Activated CD8-positive, alpha-beta T cell treated with anti-CD3 and anti-CD28 coated beads for 36 hours (primary cell): ENCODE measurements around the gene FSD1. TPM values are rescaled to one million over a fixed set of nuclear protein-coding genes. Genes with fewer than 3 reads are reported as not detected.
"Not testable (repeated sequence)": the region's sequence is repeated elsewhere in the genome, so short reads cannot be mapped to it uniquely, and the experiment has no call there.

ENCODE experiments used
- ATAC-seq: fragments of 200-7000 bp; cut with Tn5 transposase; one replicate; pipeline ENCODE4 v1.10.0; 2021; ENCODE audit warnings: mild to moderate bottlenecking, moderate library complexity
- CTCF ChIA-PET: fragments of 350-600 bp; sonication (Branson Sonifier 250); formaldehyde crosslinking; loops from one replicate; lab custom pipeline; 2021; ENCODE audit warnings: antibody characterized with exemption; lab: Charles Lee
- POLR2A ChIA-PET: fragments of 350-600 bp; sonication (Branson Sonifier 250); formaldehyde crosslinking; loops from one replicate; lab custom pipeline; 2021; ENCODE audit warnings: antibody characterized with exemption; lab: Charles Lee
- DNase-seq: peaks from one replicate; pipeline ENCODE4 v3.0.0-alpha.2; 2020
- H3K27ac Mint-ChIP-seq: one replicate; pipeline ENCODE4 v1.8.0; 2021; ENCODE audit warnings: mild to moderate bottlenecking, mixed read lengths
- H3K27me3 Mint-ChIP-seq: one replicate; pipeline ENCODE4 v1.8.0; 2021; ENCODE audit warnings: mixed read lengths
- H3K36me3 Mint-ChIP-seq: one replicate; pipeline ENCODE4 v1.8.0; 2021; ENCODE audit warnings: low read depth, mixed read lengths
- H3K4me1 Mint-ChIP-seq: one replicate; pipeline ENCODE4 v1.8.0; 2021; ENCODE audit warnings: low read depth, mixed read lengths
- H3K4me3 Mint-ChIP-seq: one replicate; pipeline ENCODE4 v1.8.0; 2021; ENCODE audit warnings: mild to moderate bottlenecking, moderate library complexity, mixed read lengths
- H3K9me3 Mint-ChIP-seq: one replicate; pipeline ENCODE4 v1.8.0; 2021; ENCODE audit warnings: mixed read lengths
- intact Hi-C: fragments of 100-400 bp; cut with micrococcal nuclease; formaldehyde crosslinking; loops from one replicate; pipeline ENCODE4 v1.10.0; 2022
- total RNA-seq, 2 experiments: library from RNA; stranded (reverse); gene quantifications; one replicate each; pipeline ENCODE4 v1.2.3, GENCODE V29; 2021
- TF ChIP-seq, protein P1 (sequence below): fragments of 200-600 bp; IDR thresholded peaks from one replicate; pipeline ENCODE4 v1.8.0; 2022; ENCODE audit warnings: antibody characterized with exemption, mild to moderate bottlenecking

FSD1 gene
- total RNA-seq, 2 experiments from 2014 or later, result 19.7 to 22.0 TPM

DNA sequence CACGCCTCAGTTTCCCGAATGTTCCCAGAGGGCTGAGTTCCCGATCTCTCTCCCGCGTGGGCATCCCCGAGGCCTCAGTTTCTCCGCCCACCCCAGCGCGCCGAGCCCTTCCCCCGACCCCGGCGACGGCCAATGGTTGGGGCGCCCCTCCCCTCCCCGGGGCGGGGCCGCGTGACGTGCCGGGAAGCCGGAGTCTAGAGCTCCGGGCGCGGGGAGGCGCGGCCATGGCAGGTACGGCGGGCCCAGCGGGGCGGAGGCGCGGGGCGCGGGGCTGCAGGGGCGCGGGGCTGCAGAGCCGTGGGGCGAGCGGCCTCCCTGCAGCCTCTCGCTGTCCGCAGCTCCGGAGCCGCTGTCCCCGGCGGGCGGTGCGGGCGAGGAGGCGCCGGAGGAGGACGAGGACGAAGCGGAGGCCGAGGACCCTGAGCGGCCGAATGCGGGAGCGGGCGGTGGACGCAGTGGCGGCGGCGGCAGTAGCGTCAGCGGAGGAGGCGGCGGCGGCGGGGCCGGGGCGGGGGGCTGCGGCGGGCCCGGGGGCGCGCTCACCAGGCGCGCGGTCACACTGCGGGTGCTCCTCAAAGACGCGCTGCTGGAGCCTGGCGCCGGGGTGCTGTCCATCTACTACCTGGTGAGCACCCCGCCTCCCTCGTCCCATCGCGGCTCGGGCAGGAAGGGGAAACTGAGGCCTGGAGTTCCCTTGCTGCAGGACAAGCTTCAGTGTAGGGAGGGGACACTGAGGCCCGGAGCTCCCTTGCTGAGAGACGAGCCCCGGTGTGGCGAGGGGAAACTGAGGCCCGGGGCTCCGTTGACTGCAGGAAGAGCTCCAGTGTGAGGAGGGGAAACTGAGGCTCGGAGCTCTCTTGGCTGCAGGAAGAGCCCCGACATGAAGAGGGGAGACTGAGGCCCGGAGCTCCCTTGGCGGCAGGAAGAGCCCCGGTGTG is 39.2 kb downstream of the FSD1 start, which contains the start of gene MPND:
MPND (plus strand) TSS at position 193 of the 938 bp plus-strand sequence; CDS start at position 225, 32 bp downstream.
- H3K27ac Mint-ChIP-seq, result peak within 1 kb of the TSS; percentile 94
- no peaks in the 10 kb centered on the region for H3K9me3 Mint-ChIP-seq
- TF ChIP-seq, protein P1, sequence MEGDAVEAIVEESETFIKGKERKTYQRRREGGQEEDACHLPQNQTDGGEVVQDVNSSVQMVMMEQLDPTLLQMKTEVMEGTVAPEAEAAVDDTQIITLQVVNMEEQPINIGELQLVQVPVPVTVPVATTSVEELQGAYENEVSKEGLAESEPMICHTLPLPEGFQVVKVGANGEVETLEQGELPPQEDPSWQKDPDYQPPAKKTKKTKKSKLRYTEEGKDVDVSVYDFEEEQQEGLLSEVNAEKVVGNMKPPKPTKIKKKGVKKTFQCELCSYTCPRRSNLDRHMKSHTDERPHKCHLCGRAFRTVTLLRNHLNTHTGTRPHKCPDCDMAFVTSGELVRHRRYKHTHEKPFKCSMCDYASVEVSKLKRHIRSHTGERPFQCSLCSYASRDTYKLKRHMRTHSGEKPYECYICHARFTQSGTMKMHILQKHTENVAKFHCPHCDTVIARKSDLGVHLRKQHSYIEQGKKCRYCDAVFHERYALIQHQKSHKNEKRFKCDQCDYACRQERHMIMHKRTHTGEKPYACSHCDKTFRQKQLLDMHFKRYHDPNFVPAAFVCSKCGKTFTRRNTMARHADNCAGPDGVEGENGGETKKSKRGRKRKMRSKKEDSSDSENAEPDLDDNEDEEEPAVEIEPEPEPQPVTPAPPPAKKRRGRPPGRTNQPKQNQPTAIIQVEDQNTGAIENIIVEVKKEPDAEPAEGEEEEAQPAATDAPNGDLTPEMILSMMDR, result no peak
- peak within 1 kb of the TSS; percentile 93 for H3K4me3 Mint-ChIP-seq
- intact Hi-C loops, result no loop called here
- H3K36me3 Mint-ChIP-seq, result peaks cover 4% of the 10 kb centered on the region
- peaks cover 15% of the 10 kb centered on the region for H3K4me1 Mint-ChIP-seq
- DNase-seq (peak; percentile 95), ATAC-seq (peak; percentile 68)
- H3K27me3 Mint-ChIP-seq, result no peaks in the 10 kb centered on the region
- ChIA-PET POLR2A (interaction anchor here (0.7 to 3.0 kb wide), 18 partner anchors 9 to 77 kb away, joined by 3 to 17 read pairs (median 4); partner anchors contain the start of genes CHAF1A, FSD1, SH3GL1 and TMIGD2), CTCF (interaction anchor here (0.6 to 3.5 kb wide), 13 partner anchors 9 to 1124 kb away, joined by 3 to 38 read pairs (median 5); partner anchors contain the start of genes SH3GL1 and YJU2)

DNA sequence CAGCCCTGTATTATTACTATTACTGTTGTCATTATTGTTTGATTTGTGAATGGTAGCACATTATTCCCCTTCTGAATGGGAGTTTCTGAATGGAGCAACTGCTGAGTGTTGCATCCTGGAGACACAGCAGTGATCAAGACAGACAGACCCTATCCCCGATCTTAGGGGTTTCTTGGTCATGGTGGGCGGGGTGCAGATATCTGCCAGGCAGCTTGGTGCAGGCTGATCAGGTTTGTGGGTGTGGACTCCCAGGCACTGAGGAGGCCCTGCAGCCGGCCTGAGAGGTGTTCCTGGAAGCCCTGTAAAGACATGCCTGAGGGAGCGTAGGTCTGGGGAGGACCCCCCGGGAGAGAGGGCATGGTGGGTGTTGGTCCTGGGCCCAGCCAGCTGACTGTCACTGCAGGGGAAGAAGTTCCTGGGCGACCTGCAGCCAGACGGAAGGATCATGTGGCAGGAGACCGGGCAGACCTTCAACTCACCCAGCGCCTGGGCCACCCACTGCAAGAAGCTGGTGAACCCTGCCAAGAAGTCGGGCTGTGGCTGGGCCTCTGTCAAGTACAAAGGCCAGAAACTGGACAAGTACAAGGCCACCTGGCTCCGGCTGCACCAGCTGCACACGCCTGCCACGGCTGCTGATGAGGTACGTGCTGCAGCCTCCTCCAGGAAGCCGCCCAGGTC is 41.1 kb downstream of the FSD1 start:
- POLR2A ChIA-PET, result interaction anchor here (0.9 to 1.4 kb wide), 4 partner anchors 10 to 81 kb away, joined by 3 to 5 read pairs (median 4); no protein-coding TSS in a partner anchor
- Mint-ChIP-seq H3K4me3 (peak overlapping the region; percentile 25), H3K36me3 (peaks cover 4% of the 10 kb centered on the region)

DNA sequence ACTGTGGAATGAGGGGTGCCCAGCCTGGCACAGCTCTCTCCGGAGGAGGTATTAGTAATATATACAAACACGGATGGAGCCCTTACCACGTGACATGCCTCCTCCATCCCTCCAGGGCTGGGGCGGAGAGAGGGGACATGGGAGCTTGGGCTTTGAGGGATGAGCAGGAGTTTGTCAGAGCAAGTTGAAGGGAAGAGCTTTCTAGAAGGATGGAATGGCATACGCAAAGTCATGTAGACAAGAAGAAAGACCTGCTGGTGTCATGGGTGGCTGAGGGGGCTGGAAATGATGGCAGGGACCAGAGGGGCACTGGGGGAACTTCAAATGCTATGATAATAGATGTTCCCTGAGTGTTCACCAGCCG is 41.6 kb downstream of the FSD1 start:
- POLR2A ChIA-PET, result interaction anchor here (0.9 to 1.4 kb wide), 3 partner anchors 10 to 79 kb away, joined by 3 to 5 read pairs (median 4); no protein-coding TSS in a partner anchor
- CTCF ChIA-PET, result interaction anchor here (0.6 kb wide), 2 partner anchors 55 to 1918 kb away, joined by 3 read pairs; no protein-coding TSS in a partner anchor
- no peak for DNase-seq
- TF ChIP-seq, protein P1, result no peak
- Mint-ChIP-seq H3K36me3 (peaks cover 4% of the 10 kb centered on the region), H3K27ac (no peak overlapping the region), H3K4me3 (no peak overlapping the region), H3K4me1 (peaks cover 11% of the 10 kb centered on the region), H3K9me3 (no peaks in the 10 kb centered on the region), H3K27me3 (no peaks in the 10 kb centered on the region)
- ATAC-seq, result no peak
- intact Hi-C loops, result no loop called here

More for the DNA sequence above, 41.1 kb downstream of the FSD1 start:
- DNase-seq (no peak), ATAC-seq (no peak)
- Mint-ChIP-seq H3K27ac (no peak overlapping the region), H3K4me1 (peaks cover 11% of the 10 kb centered on the region), H3K9me3 (no peaks in the 10 kb centered on the region), H3K27me3 (no peaks in the 10 kb centered on the region)
- TF ChIP-seq, protein P1, result no peak
- CTCF ChIA-PET, result interaction anchor here (0.6 kb wide), 2 partner anchors 213 to 1917 kb away, joined by 3 read pairs; no protein-coding TSS in a partner anchor
- intact Hi-C loops, result no loop called here

DNA sequence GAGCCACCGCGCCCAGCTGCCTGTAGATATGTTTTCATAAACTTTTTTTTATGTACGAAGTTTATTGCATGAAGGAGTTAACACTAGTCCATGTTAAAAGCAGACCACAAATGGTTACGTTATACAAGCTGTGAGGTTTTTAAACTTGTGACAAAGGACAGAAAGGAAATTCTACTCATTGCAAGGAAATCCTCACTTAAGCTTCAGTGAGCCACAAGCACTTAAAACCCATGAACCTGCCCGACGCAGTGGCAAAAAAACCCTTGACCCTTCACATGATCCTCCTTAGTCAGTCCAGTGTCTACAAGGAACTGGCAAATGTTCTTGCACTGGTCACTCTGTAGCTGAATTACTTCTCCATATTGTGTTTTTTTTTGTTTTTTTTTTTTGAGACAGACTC is 43.1 kb downstream of the FSD1 start:
- Mint-ChIP-seq H3K4me3 (no peak overlapping the region), H3K36me3 (peaks cover 4% of the 10 kb centered on the region), H3K4me1 (peaks cover 8% of the 10 kb centered on the region), H3K9me3 (no peaks in the 10 kb centered on the region), H3K27ac (no peak overlapping the region), H3K27me3 (no peaks in the 10 kb centered on the region)
- DNase-seq (no peak), ATAC-seq (no peak)
- TF ChIP-seq, protein P1, result no peak
- CTCF ChIA-PET, result interaction anchor here (0.7 to 1.4 kb wide), 2 partner anchors 79 to 81 kb away, joined by 3 to 4 read pairs; no protein-coding TSS in a partner anchor
- intact Hi-C loops, result no loop called here
- POLR2A ChIA-PET, result interaction anchor here (1.1 kb wide), 1 partner anchor 21 kb away, joined by 3 read pairs; no protein-coding TSS in a partner anchor

DNA sequence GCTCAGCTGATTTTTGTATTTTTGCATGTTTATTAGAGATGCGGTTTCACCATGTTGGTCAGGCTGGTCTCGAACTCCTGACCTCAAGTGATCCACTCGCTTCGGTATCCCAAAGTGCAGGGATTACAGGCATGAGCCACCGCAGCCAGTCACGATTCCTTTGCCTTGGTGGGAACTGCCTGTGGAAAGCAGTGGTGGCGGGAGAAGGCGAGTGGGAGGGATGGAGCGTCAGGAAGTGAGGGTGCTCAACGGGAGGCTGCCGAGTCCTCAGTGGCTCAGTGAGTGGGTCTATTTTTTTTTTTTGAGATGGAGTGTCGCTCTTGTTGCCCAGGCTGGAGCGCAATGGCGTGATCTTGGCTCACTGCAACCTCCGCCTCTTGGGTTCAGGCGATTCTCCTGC is 44.8 kb downstream of the FSD1 start:
- intact Hi-C loops, H3K27ac Mint-ChIP-seq, CTCF ChIA-PET: not testable (repeated sequence)

More for the DNA sequence above, 44.8 kb downstream of the FSD1 start:
- H3K4me1 Mint-ChIP-seq, H3K27me3 Mint-ChIP-seq, DNase-seq, H3K9me3 Mint-ChIP-seq, ATAC-seq, H3K4me3 Mint-ChIP-seq, H3K36me3 Mint-ChIP-seq: not testable (repeated sequence)
- POLR2A ChIA-PET, result interaction anchor here (0.7 kb wide), 1 partner anchor 22 kb away, joined by 3 read pairs; no protein-coding TSS in a partner anchor
